IPS-NIHi11 (cell line): Measurements from ENCODE around the gene KRTAP5-10.
"Not testable (repeated sequence)": the region's sequence is repeated elsewhere in the genome, so short reads cannot be mapped to it uniquely, and the experiment has no call there.

ENCODE experiments used
- DNase-seq: peaks from one replicate; pipeline ENCODE4 v3.0.0; 2012; ENCODE audit warnings: mixed read lengths, low spot score

KRTAP5-10 gene

GRCh38 chr11:71542879-71543777, 22.2 kb upstream of the KRTAP5-10 start:
- no peak for DNase-seq

- DNase-seq = no peak
These were observed 21.5 kb upstream of the KRTAP5-10 start for GRCh38 chr11:71543866-71544265.

- DNase-seq = no peak
These were observed 20.7 kb upstream of the KRTAP5-10 start for GRCh38 chr11:71544525-71545214.

GRCh38 chr11:71545405-71545966, 19.9 kb upstream of the KRTAP5-10 start:
- no peak for DNase-seq

- DNase-seq = no peak
These were observed 17.2 kb upstream of the KRTAP5-10 start, which contains the start of gene KRTAP5-9 for GRCh38 chr11:71548120-71548519. TSS of gene KRTAP5-9 (plus strand) at chr11:71548420. CDS start at chr11:71548658, 238 bp downstream.

GRCh38 chr11:71548716-71549151, 16.6 kb upstream of the KRTAP5-10 start:
- DNase-seq = no peak

GRCh38 chr11:71551711-71552110, 13.7 kb upstream of the KRTAP5-10 start:
- DNase-seq = no peak

GRCh38 chr11:71554996-71555395, 10.4 kb upstream of the KRTAP5-10 start:
- no peak for DNase-seq

- DNase-seq = no peak
These were observed 9.9 kb upstream of the KRTAP5-10 start for GRCh38 chr11:71555508-71555907.

GRCh38 chr11:71556018-71556417, 9.3 kb upstream of the KRTAP5-10 start:
- no peak for DNase-seq

GRCh38 chr11:71557257-71557656, 8.1 kb upstream of the KRTAP5-10 start:
- DNase-seq = no peak

GRCh38 chr11:71558996-71559395, 6.4 kb upstream of the KRTAP5-10 start:
- DNase-seq = no peak

GRCh38 chr11:71562120-71562519, 3.2 kb upstream of the KRTAP5-10 start:
- no peak for DNase-seq

GRCh38 chr11:71563406-71563805, 2.0 kb upstream of the KRTAP5-10 start:
- peak; percentile 71 for DNase-seq

GRCh38 chr11:71564430-71564829, 933 bp upstream of the KRTAP5-10 start:
- no peak for DNase-seq

- DNase-seq = no peak
These were observed 788 bp downstream of the KRTAP5-10 start for GRCh38 chr11:71566081-71566620.

GRCh38 chr11:71566626-71567599, 1.6 kb downstream of the KRTAP5-10 start:
- not testable (repeated sequence) for DNase-seq

GRCh38 chr11:71567633-71568032, 2.3 kb downstream of the KRTAP5-10 start:
- DNase-seq = not testable (repeated sequence)

- DNase-seq = no peak
These were observed 3.5 kb downstream of the KRTAP5-10 start for GRCh38 chr11:71568704-71569349.

GRCh38 chr11:71571101-71571850, 5.9 kb downstream of the KRTAP5-10 start:
- DNase-seq = not testable (repeated sequence)
